IMR-90 (cell line): ENCODE results near the gene S100A5. TPM values are rescaled to one million over a fixed set of nuclear protein-coding genes. Genes with fewer than 3 reads are reported as not detected.
"Not testable (repeated sequence)": the region's sequence is repeated elsewhere in the genome, so short reads cannot be mapped to it uniquely, and the experiment has no call there.

Experiments
- ATAC-seq: fragments of 200-7000 bp; cut with Tn5 transposase; 2 replicates; pipeline ENCODE4 v1.9.1; 2020; ENCODE audit warnings: low read depth, mild to moderate bottlenecking, moderate library complexity
- BruUV-seq: library from RNA; stranded (reverse); fragments of 400-500 nt; replicated peaks from 2 replicates; lab custom pipeline; 2021; lab: Mats Ljungman, UMichigan
- CTCF ChIA-PET: fragments of 300-600 bp; formaldehyde crosslinking; extraction: SDS; loops from one replicate; lab custom pipeline; 2021; ENCODE audit warnings: antibody characterized with exemption; lab: Yijun Ruan, JAX
- POLR2A ChIA-PET: fragments of 300-600 bp; sonication (Branson Sonifier 250); formaldehyde crosslinking; loops from one replicate; lab custom pipeline; 2022; ENCODE audit warnings: antibody characterized with exemption; ENCODE audit not compliant: unreplicated experiment; lab: Charles Lee
- DNase-seq: peaks from one replicate; pipeline ENCODE4 v3.0.0; 2013
- H2AFZ ChIP-seq: replicated peaks from 2 replicates; pipeline ENCODE3; 2013; ENCODE audit warnings: low read length, mild to moderate bottlenecking; ENCODE audit not compliant: poor library complexity
- H2AK5ac ChIP-seq: 2 replicates; pipeline ENCODE4 v1.6.1; 2013; ENCODE audit warnings: low read depth, low read length, inconsistent platforms
- H2AK9ac ChIP-seq: replicated peaks from 2 replicates; pipeline ENCODE3; 2013; ENCODE audit warnings: mild to moderate bottlenecking, low read depth, low read length, moderate library complexity; ENCODE audit not compliant: poor library complexity
- H2BK120ac ChIP-seq: 2 replicates; pipeline ENCODE4 v1.6.1; 2013; ENCODE audit warnings: low read depth, low read length, inconsistent platforms
- H2BK15ac ChIP-seq: 3 replicates; pipeline ENCODE4 v1.6.1; 2013; ENCODE audit warnings: low read depth, low read length, inconsistent platforms
- H2BK20ac ChIP-seq: 2 replicates; pipeline ENCODE4 v1.6.1; 2013; ENCODE audit warnings: low read depth, mild to moderate bottlenecking, inconsistent platforms, low read length, moderate library complexity
- H2BK5ac ChIP-seq: 2 replicates; pipeline ENCODE4 v1.6.1; 2013; ENCODE audit warnings: mild to moderate bottlenecking, low read depth, low read length, inconsistent platforms; ENCODE audit not compliant: poor library complexity, severe bottlenecking
- H3K14ac ChIP-seq: replicated peaks from 2 replicates; pipeline ENCODE4 v1.6.1; 2013; ENCODE audit warnings: low read depth, low read length, inconsistent platforms
- H3K18ac ChIP-seq: 2 replicates; pipeline ENCODE4 v1.6.1; 2013; ENCODE audit warnings: low read depth, low read length, control low read depth
- H3K23ac ChIP-seq: 2 replicates; pipeline ENCODE4 v1.6.1; 2013; ENCODE audit warnings: low read depth, low read length, inconsistent platforms
- H3K27ac ChIP-seq: 2 replicates; pipeline ENCODE4 v1.5.1; 2013; ENCODE audit warnings: mild to moderate bottlenecking, control low read depth, low read length; ENCODE audit not compliant: insufficient read depth
- H3K27me3 ChIP-seq: 2 replicates; pipeline ENCODE4 v1.6.1; 2013; ENCODE audit warnings: low read length; ENCODE audit not compliant: control insufficient read depth, insufficient read depth
- H3K36me3 ChIP-seq: 2 replicates; pipeline ENCODE4 v1.6.1; 2013; ENCODE audit warnings: low read length, mixed read lengths; ENCODE audit not compliant: control insufficient read depth, insufficient read depth
- H3K4ac ChIP-seq: 2 replicates; pipeline ENCODE4 v1.6.1; 2013; ENCODE audit warnings: low read depth, low read length, inconsistent platforms
- H3K4me1 ChIP-seq: 2 replicates; pipeline ENCODE4 v1.6.1; 2013; ENCODE audit warnings: low read length, mixed read lengths; ENCODE audit not compliant: control insufficient read depth, insufficient read depth
- H3K4me2 ChIP-seq: 2 replicates; pipeline ENCODE4 v1.6.1; 2013; ENCODE audit warnings: low read depth, mild to moderate bottlenecking, control low read depth, low read length, moderate library complexity
- H3K4me3 ChIP-seq: 2 replicates; pipeline ENCODE4 v1.5.1; 2013; ENCODE audit warnings: low read depth, mild to moderate bottlenecking, control low read depth, low read length, moderate library complexity; ENCODE audit not compliant: insufficient read depth
- H3K56ac ChIP-seq: 2 replicates; pipeline ENCODE4 v1.6.1; 2013; ENCODE audit warnings: low read length, inconsistent platforms; ENCODE audit not compliant: insufficient read depth; ENCODE audit errors: extremely low read depth
- H3K79me1 ChIP-seq, 2 experiments: 2 replicates each; pipeline ENCODE4 v1.6.1; 2013; ENCODE audit warnings: low read length in 2 of 2, inconsistent platforms in 1 of 2, low read depth in 1 of 2
- H3K9ac ChIP-seq: 2 replicates; pipeline ENCODE4 v1.6.1; 2013; ENCODE audit warnings: low read depth, low read length, control low read depth
- H3K9me1 ChIP-seq: 2 replicates; pipeline ENCODE4 v1.6.1; 2013; ENCODE audit warnings: low read length, inconsistent platforms; ENCODE audit not compliant: insufficient read depth
- H3K9me3 ChIP-seq: 2 replicates; pipeline ENCODE4 v1.6.1; 2013; ENCODE audit warnings: low read length; ENCODE audit not compliant: control insufficient read depth, insufficient read depth
- H4K20me1 ChIP-seq: 2 replicates; pipeline ENCODE4 v1.6.1; 2013; ENCODE audit warnings: low read length, inconsistent platforms; ENCODE audit not compliant: insufficient read depth
- H4K5ac ChIP-seq: 2 replicates; pipeline ENCODE4 v1.6.1; 2013; ENCODE audit warnings: mild to moderate bottlenecking, low read depth, low read length, control low read depth
- H4K8ac ChIP-seq, 2 experiments: 2 replicates each; pipeline ENCODE4 v1.6.1; 2013; ENCODE audit warnings: low read depth in 2 of 2, low read length in 2 of 2, control low read depth in 1 of 2, inconsistent platforms in 1 of 2
- H4K91ac ChIP-seq: 2 replicates; pipeline ENCODE4 v1.6.1; 2013; ENCODE audit warnings: low read depth, low read length, inconsistent platforms; ENCODE audit not compliant: insufficient read depth
- WGBS, 2 experiments: methylation state at CpG; one replicate each; pipeline versions ENCODE4 v1.1.5 to v1.1.7; 2013; ENCODE audit warnings: missing lambda C conversion rate in 2 of 2; ENCODE audit not compliant: insufficient read length in 1 of 2; ENCODE audit errors: extremely low coverage in 2 of 2; 5-methylcytosine and 5-hydroxymethylcytosine counted together
- dilution Hi-C: fragments of 300-500 bp; cut with HindIII; formaldehyde crosslinking; loops from one replicate; pipeline ENCODE4 v1.14.3; 2018; ENCODE audit warnings: low sequenced_read_pairs; ENCODE audit not compliant: unreplicated experiment
- in situ Hi-C: fragments of 300-500 bp; cut with MboI; formaldehyde crosslinking; loops from 3 replicates; pipeline ENCODE4 v1.14.3; 2019; ENCODE audit warnings: low sequenced_read_pairs, inconsistent platforms, mixed read lengths
- intact Hi-C: fragments of 100-400 bp; cut with micrococcal nuclease; formaldehyde crosslinking; loops from 2 replicates; pipeline ENCODE4 v1.10.0; 2022
- polyA plus RNA-seq, 3 experiments: library from polyadenylated mRNA; depleted of rRNA; stranded (reverse); fragments of >200 nt; gene quantifications; 2 replicates each; pipeline ENCODE4 v1.2.3, GENCODE V29; 2012; ENCODE audit warnings: low replicate concordance in 1 of 3
- total RNA-seq: library from RNA; depleted of rRNA; stranded (reverse); fragments of >200 nt; gene quantifications from 2 replicates; pipeline ENCODE4 v1.2.3, GENCODE V29; 2012

The S100A5 gene
- total and polyA plus RNA-seq, 2 of the 4 experiments (the other 2 are of a cell fraction): 0.27 TPM; not detected in 1

DNA sequence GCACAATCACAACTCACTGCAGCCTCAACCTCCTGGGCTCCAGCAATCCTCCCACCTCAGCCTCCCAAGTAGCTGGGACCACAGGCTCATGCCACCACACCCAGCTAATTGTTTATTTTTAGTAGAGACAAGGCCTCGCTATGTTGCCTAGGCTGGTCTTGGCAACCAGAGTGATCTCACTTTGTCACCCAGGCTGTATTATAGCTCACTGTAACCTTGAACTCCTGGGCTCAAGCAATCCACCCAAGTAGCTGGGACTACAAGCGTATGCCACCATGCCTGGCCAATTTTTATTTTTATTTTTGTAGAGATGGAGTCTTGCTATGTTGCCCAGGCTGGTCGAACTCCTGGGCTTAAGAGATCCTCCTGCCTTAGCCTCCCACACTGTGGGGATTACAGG is 21.3 kb upstream of the S100A5 start:
- H2BK120ac ChIP-seq, H3K23ac ChIP-seq, H3K56ac ChIP-seq, H3K27ac ChIP-seq, H2BK15ac ChIP-seq, H3K4me3 ChIP-seq, H2AK5ac ChIP-seq, ATAC-seq, H3K18ac ChIP-seq, intact Hi-C loops, H3K36me3 ChIP-seq, dilution Hi-C loops, H3K14ac ChIP-seq, H4K20me1 ChIP-seq, BruUV-seq, H3K4me2 ChIP-seq, H4K5ac ChIP-seq, H4K8ac ChIP-seq, H4K91ac ChIP-seq, POLR2A ChIA-PET, H3K4ac ChIP-seq, H3K27me3 ChIP-seq, CTCF ChIA-PET, H3K9me3 ChIP-seq, H2AFZ ChIP-seq, DNase-seq, H2AK9ac ChIP-seq, H3K9ac ChIP-seq, H2BK5ac ChIP-seq, H2BK20ac ChIP-seq: not testable (repeated sequence)
- H3K9me1 ChIP-seq: peaks cover 15% of the 10 kb centered on the region
- H3K79me1 ChIP-seq: peaks cover 4 to 30% of the 10 kb centered on the region in 2 experiments; a peak in 3 of 4 replicates
- no CpG with 5 or more reads among the region's 3 CpGs for WGBS, 2 experiments
- peaks cover 17% of the 10 kb centered on the region for H3K4me1 ChIP-seq
- in situ Hi-C loops: loop anchor here (10.0 kb wide), 1 partner anchor 47 kb away; no protein-coding TSS in a partner anchor
